Large intestine (tissue), 3 donors: ENCODE data around the gene CELF2. TPM values are rescaled to one million over a fixed set of nuclear protein-coding genes. Genes with fewer than 3 reads are reported as not detected.

Source experiments
- DNase-seq, 2 donors: peaks; one replicate each; pipeline versions ENCODE4 v3.0.0 to v3.0.0-alpha.2; 2013
- H3K27ac ChIP-seq: one replicate; pipeline ENCODE4 v1.5.1; 2013; ENCODE audit warnings: low read length
- H3K27me3 ChIP-seq: 2 replicates; pipeline ENCODE4 v1.6.1; 2013; ENCODE audit warnings: low read length; ENCODE audit not compliant: control insufficient read depth, insufficient read depth
- H3K36me3 ChIP-seq: 2 replicates; pipeline ENCODE4 v1.6.1; 2013; ENCODE audit warnings: low read length; ENCODE audit not compliant: control insufficient read depth, insufficient read depth
- H3K4me1 ChIP-seq: one replicate; pipeline ENCODE4 v1.6.1; 2013; ENCODE audit warnings: low read length; ENCODE audit not compliant: control insufficient read depth, insufficient read depth
- H3K4me3 ChIP-seq: one replicate; pipeline ENCODE4 v1.5.1; 2013; ENCODE audit warnings: low read length
- H3K9me3 ChIP-seq: one replicate; pipeline ENCODE4 v1.6.1; 2013; ENCODE audit warnings: mild to moderate bottlenecking, low read depth, low read length, moderate library complexity; ENCODE audit not compliant: control insufficient read depth
- WGBS: methylation state at CpG from one replicate; pipeline ENCODE4 v1.1.5; 2013; ENCODE audit warnings: low lambda C conversion rate; ENCODE audit not compliant: insufficient coverage; 5-methylcytosine and 5-hydroxymethylcytosine counted together
- polyA plus RNA-seq: library from polyadenylated mRNA; unstranded; fragments of 120-200 nt; gene quantifications from one replicate; pipeline ENCODE4 v1.2.1, GENCODE V29; 2013

The CELF2 gene
- polyA plus RNA-seq, 1 donor, result 14.9 TPM

DNA sequence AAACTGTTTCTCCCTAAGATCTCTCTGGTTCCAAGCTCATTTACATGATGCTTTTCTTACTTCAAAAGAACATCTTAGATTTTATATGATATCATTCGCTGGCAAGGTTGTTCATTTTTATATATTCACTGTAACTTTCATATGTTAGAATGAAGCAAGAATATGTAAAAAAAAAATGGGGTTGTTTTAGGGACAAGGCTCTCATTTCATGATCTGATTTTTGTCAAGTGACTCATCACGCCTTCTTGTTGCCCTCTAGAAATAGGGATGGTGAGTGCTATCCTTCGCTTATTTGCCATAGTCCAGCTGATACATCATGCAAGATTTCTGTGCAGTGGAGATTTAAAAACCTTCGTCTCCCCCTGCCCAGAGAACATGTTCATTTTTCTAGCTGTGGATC is 14.0 kb upstream of the CELF2 start:
- Histone ChIP-seq H3K27ac (no peak overlapping the region), H3K4me1 (no peaks in the 10 kb centered on the region), H3K27me3 (peaks cover 13% of the 10 kb centered on the region), H3K4me3 (no peak overlapping the region), H3K36me3 (no peaks in the 10 kb centered on the region), H3K9me3 (no peaks in the 10 kb centered on the region)
- WGBS, result 100% methylated on average over 1 of the region's 4 CpGs
- DNase-seq, result no peak

DNA sequence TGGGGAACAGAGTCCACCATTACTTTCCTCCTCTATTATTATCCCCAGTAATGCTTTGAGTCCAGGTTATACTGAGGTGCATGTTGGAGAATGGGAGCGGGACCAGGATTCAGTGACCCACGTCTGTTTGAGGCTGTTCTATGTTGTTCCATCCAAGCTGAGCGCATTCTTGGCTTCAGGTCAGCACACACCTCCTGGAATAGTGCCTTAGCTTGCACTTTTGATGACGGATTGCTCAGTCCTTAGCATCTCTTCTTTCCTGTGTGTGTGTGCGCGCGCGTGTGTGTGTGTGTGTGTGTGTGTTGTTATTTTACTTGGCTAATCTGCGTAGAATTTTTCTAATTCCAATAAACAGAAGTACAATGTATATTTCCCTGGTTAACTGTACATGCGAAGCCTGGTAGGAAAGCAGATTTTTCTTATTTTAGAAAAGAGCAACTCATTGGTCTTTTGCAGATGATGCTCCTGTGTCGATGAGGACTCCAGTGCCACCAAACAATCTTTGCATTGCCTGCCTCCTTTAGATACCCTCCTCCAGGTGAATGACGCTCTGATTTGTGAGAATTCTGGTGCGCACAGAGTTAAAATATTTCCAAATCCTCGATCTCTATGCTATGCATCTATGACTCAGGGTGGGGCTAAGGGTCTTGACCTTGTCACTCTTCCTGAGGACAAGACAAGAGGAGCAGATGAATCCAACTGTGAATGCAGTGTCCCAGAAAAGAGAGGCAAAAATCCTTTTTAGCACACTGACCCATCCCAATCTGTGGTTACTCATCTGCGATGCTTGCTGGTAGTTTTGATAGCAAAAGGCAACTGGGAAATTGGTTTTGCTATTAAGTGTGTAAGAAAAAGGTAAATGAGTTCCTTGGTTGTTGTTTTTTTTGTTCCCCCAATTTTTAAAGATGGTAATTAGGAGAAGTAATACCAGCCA is 13.3 kb upstream of the CELF2 start:
- Histone ChIP-seq H3K27me3 (peaks cover 16% of the 10 kb centered on the region), H3K27ac (no peak overlapping the region), H3K9me3 (no peaks in the 10 kb centered on the region), H3K36me3 (no peaks in the 10 kb centered on the region), H3K4me3 (no peak overlapping the region), H3K4me1 (no peaks in the 10 kb centered on the region)
- no peak for DNase-seq
- WGBS, result 100% methylated on average over 3 of the region's 15 CpGs

DNA sequence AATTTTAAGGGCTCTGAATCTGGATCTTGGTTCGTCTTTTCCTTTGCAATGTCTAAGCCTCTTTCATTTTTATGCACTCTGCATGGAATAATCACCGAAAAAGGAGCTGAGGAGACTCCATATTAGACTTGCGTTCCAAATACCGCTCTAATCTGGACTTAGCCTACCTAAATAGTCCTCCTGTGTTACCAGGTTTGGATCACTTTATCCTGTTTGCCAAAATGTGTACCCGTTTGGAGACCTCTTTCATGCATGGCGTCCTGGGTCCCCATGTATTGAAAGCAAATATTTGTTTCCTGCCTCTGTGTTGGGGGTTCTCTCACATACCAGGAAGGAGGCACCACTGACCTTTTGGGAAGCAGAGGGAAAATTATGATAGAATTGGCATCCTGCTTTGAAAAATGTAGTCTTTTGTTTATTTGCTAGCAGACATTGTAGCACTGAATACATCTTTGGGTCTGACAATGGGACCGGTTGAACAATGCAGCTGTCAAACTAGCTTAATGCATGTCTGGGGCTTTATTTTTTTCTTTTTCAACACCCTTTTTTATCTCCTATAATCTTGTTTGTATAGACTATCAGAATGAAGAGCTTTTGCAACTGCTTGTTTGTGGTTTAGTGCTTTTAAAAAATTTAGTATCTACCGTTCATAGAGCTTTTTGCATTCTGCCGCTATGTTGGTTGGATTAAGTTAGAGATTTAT is 11.8 kb upstream of the CELF2 start:
- H3K9me3 ChIP-seq, result no peaks in the 10 kb centered on the region
- H3K4me1 ChIP-seq, result no peaks in the 10 kb centered on the region
- 58% methylated on average over 2 of the region's 9 CpGs for WGBS
- H3K36me3 ChIP-seq, result no peaks in the 10 kb centered on the region
- peaks cover 16% of the 10 kb centered on the region for H3K27me3 ChIP-seq
- no peak overlapping the region for H3K27ac ChIP-seq
- DNase-seq, result no peak
- no peak overlapping the region for H3K4me3 ChIP-seq

DNA sequence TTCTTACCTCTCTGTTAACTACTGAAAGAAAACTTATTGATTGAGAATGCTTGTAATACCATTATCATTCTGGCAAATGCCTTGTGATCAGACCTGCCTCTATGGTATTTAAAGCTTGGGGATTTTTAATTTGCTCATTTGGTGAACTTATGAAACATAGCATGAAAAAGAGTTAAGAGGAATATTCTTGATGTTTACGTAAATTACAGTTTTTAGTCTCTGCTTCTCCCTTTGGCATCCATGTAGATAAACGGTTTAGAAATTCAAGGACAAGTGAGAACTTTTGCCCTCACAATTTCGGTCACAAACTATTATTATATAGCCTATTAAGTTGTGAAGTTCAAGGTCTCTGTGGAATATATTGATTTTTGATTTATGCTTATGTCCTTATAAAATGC is 11.2 kb upstream of the CELF2 start:
- Histone ChIP-seq H3K36me3 (no peaks in the 10 kb centered on the region), H3K4me3 (no peak overlapping the region), H3K9me3 (no peaks in the 10 kb centered on the region), H3K27me3 (peaks cover 16% of the 10 kb centered on the region), H3K27ac (no peak overlapping the region), H3K4me1 (no peaks in the 10 kb centered on the region)
- DNase-seq, result no peak
- 72% methylated on average over 3 of the region's 3 CpGs for WGBS

DNA sequence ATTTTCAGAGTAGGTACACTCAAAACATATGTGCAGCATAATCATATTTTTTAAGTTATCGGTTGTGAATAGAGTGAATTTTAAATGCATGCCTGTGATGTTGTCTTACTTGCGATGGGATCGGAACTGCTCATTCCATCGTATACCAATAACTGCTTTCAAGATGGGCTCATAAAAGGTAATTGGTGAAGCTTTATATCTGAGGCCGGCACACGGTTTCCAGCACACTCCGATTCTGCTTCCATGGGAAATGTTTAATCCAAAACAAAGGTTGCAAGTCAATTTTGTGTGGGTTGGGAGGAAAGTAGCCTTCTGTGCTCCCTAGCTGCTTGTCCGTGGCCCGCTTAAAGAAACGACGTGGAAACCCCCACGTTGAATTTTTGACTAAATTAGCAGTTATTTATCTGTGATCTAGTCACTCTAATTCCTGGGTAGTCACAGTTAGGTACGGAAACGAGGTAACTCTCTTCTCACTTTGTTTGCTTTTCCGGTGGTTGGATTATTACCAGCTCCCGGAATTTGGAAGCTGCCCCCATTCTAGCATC is 10.1 kb upstream of the CELF2 start:
- H3K9me3 ChIP-seq, result no peaks in the 10 kb centered on the region
- H3K27ac ChIP-seq, result no peak overlapping the region
- WGBS, result 60% methylated on average over 2 of the region's 16 CpGs
- peaks cover 17% of the 10 kb centered on the region for H3K27me3 ChIP-seq
- no peaks in the 10 kb centered on the region for H3K4me1 ChIP-seq
- no peak for DNase-seq
- H3K4me3 ChIP-seq, result no peak overlapping the region
- H3K36me3 ChIP-seq, result no peaks in the 10 kb centered on the region

DNA sequence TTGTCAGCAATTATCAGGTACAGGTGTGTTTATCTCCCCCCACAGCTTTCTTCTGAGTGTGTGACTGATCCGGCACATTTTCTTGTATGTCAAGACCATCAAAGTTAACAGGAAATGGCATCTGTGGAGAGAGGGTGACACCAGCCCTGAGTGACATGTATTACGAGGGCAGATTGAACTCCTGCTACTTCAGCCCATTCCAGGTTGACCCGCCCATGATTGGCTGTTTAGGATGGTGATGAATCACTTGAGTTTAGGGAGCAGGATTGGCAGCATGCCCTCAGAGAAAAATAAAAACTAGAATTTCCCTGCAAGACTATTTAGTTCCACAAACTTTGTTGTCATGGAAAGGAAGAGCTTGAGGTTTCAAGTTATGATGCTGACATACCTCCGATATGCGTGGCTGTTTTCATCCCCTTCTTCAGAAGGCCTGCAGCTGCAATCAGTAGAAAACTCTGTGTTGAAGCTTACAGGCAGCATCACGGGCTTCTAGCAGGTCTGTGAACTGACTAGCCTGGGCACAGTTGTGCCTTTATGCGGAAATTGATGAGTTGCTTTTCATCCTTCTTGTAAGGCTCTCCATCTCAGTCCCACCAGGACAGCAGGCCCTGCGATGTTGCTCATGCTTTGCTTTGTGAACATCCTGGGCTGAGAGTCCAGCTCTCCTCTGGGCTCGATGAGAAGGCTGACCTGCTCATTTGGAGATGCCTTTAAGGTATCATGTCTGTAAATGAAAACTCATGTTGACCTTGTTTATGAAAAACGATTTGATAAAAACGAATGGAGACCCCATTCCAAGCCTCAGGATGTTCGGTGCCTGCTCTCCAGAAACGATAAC is 8.0 kb upstream of the CELF2 start:
- Histone ChIP-seq H3K4me3 (no peak overlapping the region), H3K4me1 (no peaks in the 10 kb centered on the region), H3K27me3 (peaks cover 23% of the 10 kb centered on the region), H3K36me3 (no peaks in the 10 kb centered on the region), H3K27ac (no peak overlapping the region), H3K9me3 (no peaks in the 10 kb centered on the region)
- DNase-seq, result no peak
- no CpG with 5 or more reads among the region's 13 CpGs for WGBS

DNA sequence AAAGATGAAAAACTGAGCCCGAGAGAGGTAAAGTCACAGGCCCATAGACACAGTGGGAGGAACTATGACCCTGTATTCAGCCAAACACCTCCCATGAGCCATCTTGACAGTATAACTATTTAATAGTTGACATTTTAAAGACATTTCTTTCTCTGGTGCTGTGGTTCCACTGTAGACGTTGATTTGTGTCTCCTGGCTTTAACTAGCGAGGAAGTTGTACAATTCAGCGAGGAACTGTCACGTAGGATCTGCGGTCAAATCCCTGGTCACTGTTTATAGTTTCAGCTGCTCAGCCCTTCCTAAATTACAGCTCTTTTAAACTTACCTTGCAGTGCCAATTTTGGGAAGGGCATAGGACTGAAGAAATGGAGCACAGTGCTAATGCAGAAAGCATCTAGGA is 7.1 kb upstream of the CELF2 start:
- H3K9me3 ChIP-seq, result no peaks in the 10 kb centered on the region
- H3K4me1 ChIP-seq, result no peaks in the 10 kb centered on the region
- DNase-seq, result no peak
- 100% methylated on average over 1 of the region's 6 CpGs for WGBS
- H3K36me3 ChIP-seq, result no peaks in the 10 kb centered on the region
- H3K4me3 ChIP-seq, result no peak overlapping the region
- H3K27me3 ChIP-seq, result peaks cover 24% of the 10 kb centered on the region
- H3K27ac ChIP-seq, result no peak overlapping the region

DNA sequence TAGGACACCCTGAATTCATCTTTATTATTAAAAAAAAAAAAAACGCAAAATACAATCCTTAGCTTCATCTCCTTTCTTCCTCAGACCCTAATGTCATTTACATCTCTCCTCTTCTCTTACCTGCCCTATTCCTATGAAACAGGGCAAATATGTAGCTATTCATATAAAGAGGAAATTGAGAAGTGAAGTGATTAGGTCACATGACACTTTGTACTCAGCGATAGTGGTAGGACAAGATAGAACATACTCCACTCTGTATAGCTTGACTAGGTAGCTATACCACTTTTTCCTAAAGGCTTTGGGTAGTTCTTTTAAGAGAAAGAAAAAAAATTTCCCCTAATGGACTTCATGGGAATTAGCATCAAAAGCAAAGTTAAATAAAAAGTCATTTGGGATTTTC is 6.2 kb upstream of the CELF2 start:
- no peaks in the 10 kb centered on the region for H3K9me3 ChIP-seq
- peaks cover 20% of the 10 kb centered on the region for H3K27me3 ChIP-seq
- no peak for DNase-seq
- H3K4me3 ChIP-seq, result no peak overlapping the region
- no peak overlapping the region for H3K27ac ChIP-seq
- no peaks in the 10 kb centered on the region for H3K4me1 ChIP-seq
- 100% methylated on average over 1 of the region's 2 CpGs for WGBS
- H3K36me3 ChIP-seq, result no peaks in the 10 kb centered on the region

DNA sequence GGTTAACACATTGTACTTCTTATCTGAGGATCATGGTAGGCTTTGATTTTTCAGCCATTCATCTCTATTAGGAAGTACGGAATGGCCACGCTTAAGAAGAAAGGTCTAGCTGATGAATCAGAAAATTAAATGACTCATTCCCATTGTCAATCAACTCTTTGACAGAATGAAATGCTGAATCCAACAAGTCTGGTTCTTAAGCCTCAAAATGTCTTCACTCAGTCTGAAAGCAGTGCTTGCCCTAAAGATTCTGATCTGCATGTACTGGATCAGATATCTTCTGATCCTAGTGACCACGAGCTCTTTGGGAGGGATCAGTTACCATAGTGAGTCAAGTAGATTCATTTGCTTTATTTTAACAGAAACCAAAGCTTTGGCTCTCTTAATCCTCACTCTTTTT is 5.7 kb upstream of the CELF2 start:
- no CpG with 5 or more reads among the region's 3 CpGs for WGBS
- no peaks in the 10 kb centered on the region for H3K9me3 ChIP-seq
- H3K4me3 ChIP-seq, result no peak overlapping the region
- DNase-seq, result no peak
- H3K36me3 ChIP-seq, result no peaks in the 10 kb centered on the region
- H3K4me1 ChIP-seq, result no peaks in the 10 kb centered on the region
- H3K27me3 ChIP-seq, result peaks cover 20% of the 10 kb centered on the region
- H3K27ac ChIP-seq, result no peak overlapping the region
